ENCODE measurements around the gene MFN2.

DNA sequence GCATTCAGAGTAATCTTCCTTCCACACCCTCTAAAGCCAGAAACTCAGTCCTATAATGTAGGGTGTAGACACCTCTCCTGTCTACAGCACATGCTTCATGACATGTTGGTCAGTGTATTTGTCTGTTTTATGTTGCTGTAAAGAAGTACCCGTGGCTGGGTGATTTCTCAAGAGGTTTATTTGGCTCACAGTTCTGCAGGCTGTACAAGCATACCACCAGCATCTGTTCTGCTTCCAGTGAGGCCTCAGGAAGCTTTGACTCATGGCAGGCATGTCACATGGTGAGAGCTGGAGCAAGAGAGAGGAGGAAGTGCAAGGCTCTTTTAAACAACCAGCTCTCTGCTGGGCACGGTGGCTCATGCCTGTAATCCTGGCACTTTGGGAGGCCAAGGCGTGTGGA is 33.6 kb upstream of the MFN2 start:
- TF ChIP-seq, protein P1, sequence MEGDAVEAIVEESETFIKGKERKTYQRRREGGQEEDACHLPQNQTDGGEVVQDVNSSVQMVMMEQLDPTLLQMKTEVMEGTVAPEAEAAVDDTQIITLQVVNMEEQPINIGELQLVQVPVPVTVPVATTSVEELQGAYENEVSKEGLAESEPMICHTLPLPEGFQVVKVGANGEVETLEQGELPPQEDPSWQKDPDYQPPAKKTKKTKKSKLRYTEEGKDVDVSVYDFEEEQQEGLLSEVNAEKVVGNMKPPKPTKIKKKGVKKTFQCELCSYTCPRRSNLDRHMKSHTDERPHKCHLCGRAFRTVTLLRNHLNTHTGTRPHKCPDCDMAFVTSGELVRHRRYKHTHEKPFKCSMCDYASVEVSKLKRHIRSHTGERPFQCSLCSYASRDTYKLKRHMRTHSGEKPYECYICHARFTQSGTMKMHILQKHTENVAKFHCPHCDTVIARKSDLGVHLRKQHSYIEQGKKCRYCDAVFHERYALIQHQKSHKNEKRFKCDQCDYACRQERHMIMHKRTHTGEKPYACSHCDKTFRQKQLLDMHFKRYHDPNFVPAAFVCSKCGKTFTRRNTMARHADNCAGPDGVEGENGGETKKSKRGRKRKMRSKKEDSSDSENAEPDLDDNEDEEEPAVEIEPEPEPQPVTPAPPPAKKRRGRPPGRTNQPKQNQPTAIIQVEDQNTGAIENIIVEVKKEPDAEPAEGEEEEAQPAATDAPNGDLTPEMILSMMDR (IDR thresholded peaks at IDR 0.05): no peak
- no peak for TF ChIP-seq POLR2A (IDR thresholded peaks at IDR 0.05)
